Activated CD4-positive, alpha-beta memory T cell treated with anti-CD3 and anti-CD28 coated beads, Interleukin-2, amount 10 ng/mL, durations not matched to agents 7 days and 5 days (primary cell): ENCODE measurements around the gene IPCEF1. TPM values are rescaled to one million over a fixed set of nuclear protein-coding genes. Genes with fewer than 3 reads are reported as not detected.
A peak's percentile ranks its signal among the peaks of the same experiment; 100 is the strongest.

Experiments
- CTCF ChIA-PET: fragments of 350-600 bp; sonication (Branson Sonifier 250); formaldehyde crosslinking; loops from one replicate; lab custom pipeline; 2021; ENCODE audit warnings: antibody characterized with exemption, inconsistent platforms; lab: Charles Lee
- POLR2A ChIA-PET: fragments of 350-600 bp; sonication (Branson Sonifier 250); formaldehyde crosslinking; loops from one replicate; lab custom pipeline; 2021; ENCODE audit warnings: antibody characterized with exemption; lab: Charles Lee
- DNase-seq: peaks from one replicate; pipeline ENCODE4 v3.0.0-alpha.2; 2020
- H3K27ac Mint-ChIP-seq: one replicate; pipeline ENCODE4 v1.8.0; 2021; ENCODE audit warnings: mild to moderate bottlenecking, mixed read lengths
- H3K27me3 Mint-ChIP-seq: one replicate; pipeline ENCODE4 v1.8.0; 2021; ENCODE audit warnings: mixed read lengths
- H3K36me3 Mint-ChIP-seq: one replicate; pipeline ENCODE4 v1.8.0; 2021; ENCODE audit warnings: low read depth, mixed read lengths
- H3K4me1 Mint-ChIP-seq: one replicate; pipeline ENCODE4 v1.8.0; 2021; ENCODE audit warnings: mixed read lengths
- H3K4me3 Mint-ChIP-seq: one replicate; pipeline ENCODE4 v1.8.0; 2021; ENCODE audit warnings: mild to moderate bottlenecking, mixed read lengths
- H3K9me3 Mint-ChIP-seq: one replicate; pipeline ENCODE4 v1.8.0; 2021; ENCODE audit warnings: mixed read lengths
- total RNA-seq, 2 experiments: library from RNA; stranded (reverse); gene quantifications; one replicate each; pipeline ENCODE4 v1.2.3, GENCODE V29; 2021

The IPCEF1 gene
- total RNA-seq, 2 experiments from 2014 or later = 13.8 to 20.3 TPM

GRCh38 chr6:154367336-154367735 is 10.7 kb upstream of the IPCEF1 start:
- DNase-seq = no peak
- H3K27ac Mint-ChIP-seq = no peak overlapping the region
- CTCF ChIA-PET = no interaction called here
- no peaks in the 10 kb centered on the region for H3K36me3 Mint-ChIP-seq
- POLR2A ChIA-PET = no interaction called here
- peaks cover 10% of the 10 kb centered on the region for H3K27me3 Mint-ChIP-seq
- no peak overlapping the region for H3K4me3 Mint-ChIP-seq
- no peaks in the 10 kb centered on the region for H3K4me1 Mint-ChIP-seq
- H3K9me3 Mint-ChIP-seq = no peaks in the 10 kb centered on the region

DNA sequence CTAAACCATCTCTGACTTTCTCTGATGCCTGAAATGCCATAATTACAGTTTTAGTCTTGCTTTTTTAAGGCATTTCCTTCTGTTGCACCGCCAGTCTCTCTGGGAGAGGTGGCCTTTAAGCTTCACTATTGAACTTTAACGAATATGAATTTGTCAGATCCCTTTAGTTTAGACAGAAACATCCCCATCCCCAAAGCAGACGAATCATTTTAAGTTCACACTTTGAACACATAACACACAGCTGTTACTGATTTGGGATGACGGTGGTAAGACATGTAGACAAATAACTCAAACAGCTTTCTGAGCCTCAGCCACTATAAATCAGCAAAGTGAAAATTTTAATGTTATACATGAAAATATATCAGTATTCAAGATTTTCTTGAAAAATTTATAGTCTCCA is 7.2 kb upstream of the IPCEF1 start:
- no peaks in the 10 kb centered on the region for H3K9me3 Mint-ChIP-seq
- H3K36me3 Mint-ChIP-seq = no peaks in the 10 kb centered on the region

DNA sequence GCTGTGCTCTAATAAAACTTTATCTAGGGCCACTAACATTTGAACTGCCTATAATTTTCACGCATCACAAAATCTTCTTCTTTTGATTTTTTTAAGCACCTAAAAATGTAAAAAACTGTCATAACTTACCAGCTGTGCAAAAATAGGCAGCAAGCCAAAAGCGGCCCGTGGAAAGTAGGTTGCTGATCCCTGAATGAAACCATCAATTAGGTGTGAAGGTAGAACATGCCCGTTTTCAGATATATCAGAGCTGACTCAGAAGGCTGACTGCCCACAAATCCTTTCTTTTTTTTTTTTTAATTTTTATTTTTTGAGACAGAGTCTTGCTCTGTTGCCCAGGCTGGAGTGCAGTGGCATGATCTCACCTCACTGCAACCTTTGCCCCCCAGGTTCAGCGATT is 4.9 kb upstream of the IPCEF1 start:
- no peaks in the 10 kb centered on the region for H3K9me3 Mint-ChIP-seq
- ChIA-PET POLR2A (no interaction called here), CTCF (no interaction called here)
- no peak overlapping the region for H3K4me3 Mint-ChIP-seq
- H3K27ac Mint-ChIP-seq = no peak overlapping the region
- H3K4me1 Mint-ChIP-seq = no peaks in the 10 kb centered on the region
- peaks cover 27% of the 10 kb centered on the region for H3K27me3 Mint-ChIP-seq
- DNase-seq = no peak
- H3K36me3 Mint-ChIP-seq = no peaks in the 10 kb centered on the region

More for the DNA sequence above, 7.2 kb upstream of the IPCEF1 start:
- CTCF ChIA-PET = no interaction called here
- DNase-seq = no peak
- H3K4me1 Mint-ChIP-seq = no peaks in the 10 kb centered on the region
- POLR2A ChIA-PET = no interaction called here
- H3K27me3 Mint-ChIP-seq = peaks cover 18% of the 10 kb centered on the region
- H3K27ac Mint-ChIP-seq = no peak overlapping the region
- H3K4me3 Mint-ChIP-seq = no peak overlapping the region

- Mint-ChIP-seq H3K27me3 (peaks cover 28% of the 10 kb centered on the region), H3K36me3 (no peaks in the 10 kb centered on the region), H3K4me1 (peaks cover 1% of the 10 kb centered on the region), H3K27ac (no peak overlapping the region), H3K9me3 (no peaks in the 10 kb centered on the region), H3K4me3 (no peak overlapping the region)
- ChIA-PET CTCF (no interaction called here), POLR2A (no interaction called here)
- no peak for DNase-seq
These were observed 3.9 kb upstream of the IPCEF1 start for GRCh38 chr6:154360476-154360875.

GRCh38 chr6:154359679-154360078 is 3.1 kb upstream of the IPCEF1 start:
- CTCF ChIA-PET = no interaction called here
- H3K4me3 Mint-ChIP-seq = no peak overlapping the region
- H3K27ac Mint-ChIP-seq = no peak overlapping the region

GRCh38 chr6:154359161-154359574 is 2.6 kb upstream of the IPCEF1 start:
- Mint-ChIP-seq H3K9me3 (peaks cover under 1% of the 10 kb centered on the region), H3K27ac (no peak overlapping the region), H3K4me1 (peaks cover 12% of the 10 kb centered on the region), H3K27me3 (peaks cover 38% of the 10 kb centered on the region), H3K36me3 (no peaks in the 10 kb centered on the region), H3K4me3 (no peak overlapping the region)
- POLR2A ChIA-PET = no interaction called here
- CTCF ChIA-PET = no interaction called here
- no peak for DNase-seq

More at GRCh38 chr6:154359679-154360078, 3.1 kb upstream of the IPCEF1 start:
- H3K36me3 Mint-ChIP-seq = no peaks in the 10 kb centered on the region
- peaks cover 33% of the 10 kb centered on the region for H3K27me3 Mint-ChIP-seq
- peaks cover 7% of the 10 kb centered on the region for H3K4me1 Mint-ChIP-seq
- DNase-seq = no peak
- no peaks in the 10 kb centered on the region for H3K9me3 Mint-ChIP-seq
- POLR2A ChIA-PET = no interaction called here

DNA sequence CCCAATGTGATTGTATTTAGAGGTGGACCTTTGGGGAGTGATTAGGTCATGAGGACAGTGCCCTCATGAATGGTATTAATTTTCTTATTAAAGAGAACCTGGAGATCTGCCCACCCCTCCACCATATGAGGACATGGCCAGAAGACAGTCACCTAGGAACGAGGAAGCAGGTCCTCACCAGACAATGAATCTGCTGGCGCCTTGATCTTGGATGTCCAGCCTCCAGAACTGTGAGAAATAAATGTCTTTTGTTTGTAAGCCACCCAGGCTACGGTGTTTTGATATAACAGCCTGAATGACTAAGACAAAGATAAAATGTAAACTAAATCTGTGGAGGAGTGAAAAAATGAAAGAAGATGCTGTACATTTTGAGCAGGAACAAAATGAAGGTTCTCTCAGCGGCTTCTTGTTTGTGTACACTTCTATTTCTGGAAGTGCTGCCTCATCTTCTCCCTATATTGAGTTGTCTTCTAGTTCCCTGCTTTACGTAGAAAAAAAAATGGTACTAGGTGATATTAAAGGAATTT is 1.5 kb upstream of the IPCEF1 start:
- Mint-ChIP-seq H3K9me3 (peaks cover 2% of the 10 kb centered on the region), H3K27ac (no peak overlapping the region), H3K4me1 (peaks cover 15% of the 10 kb centered on the region), H3K36me3 (no peaks in the 10 kb centered on the region), H3K4me3 (no peak overlapping the region), H3K27me3 (peaks cover 35% of the 10 kb centered on the region)
- no peak for DNase-seq
- ChIA-PET POLR2A (no interaction called here), CTCF (no interaction called here)

- ChIA-PET CTCF (no interaction called here), POLR2A (no interaction called here)
- peaks cover 34% of the 10 kb centered on the region for H3K27me3 Mint-ChIP-seq
- no peaks in the 10 kb centered on the region for H3K36me3 Mint-ChIP-seq
- no peak overlapping the region for H3K4me3 Mint-ChIP-seq
- H3K27ac Mint-ChIP-seq = no peak overlapping the region
- no peak for DNase-seq
- H3K4me1 Mint-ChIP-seq = peaks cover 18% of the 10 kb centered on the region
- H3K9me3 Mint-ChIP-seq = peaks cover 2% of the 10 kb centered on the region
These were observed 490 bp downstream of the IPCEF1 start for GRCh38 chr6:154356113-154356512.

- peaks cover 18% of the 10 kb centered on the region for H3K4me1 Mint-ChIP-seq
- peaks cover 2% of the 10 kb centered on the region for H3K9me3 Mint-ChIP-seq
- no peaks in the 10 kb centered on the region for H3K36me3 Mint-ChIP-seq
- ChIA-PET CTCF (no interaction called here), POLR2A (no interaction called here)
- no peak for DNase-seq
- H3K4me3 Mint-ChIP-seq = no peak overlapping the region
- H3K27ac Mint-ChIP-seq = no peak overlapping the region
- peaks cover 36% of the 10 kb centered on the region for H3K27me3 Mint-ChIP-seq
These were observed 2.3 kb downstream of the IPCEF1 start for GRCh38 chr6:154354265-154354777.

DNA sequence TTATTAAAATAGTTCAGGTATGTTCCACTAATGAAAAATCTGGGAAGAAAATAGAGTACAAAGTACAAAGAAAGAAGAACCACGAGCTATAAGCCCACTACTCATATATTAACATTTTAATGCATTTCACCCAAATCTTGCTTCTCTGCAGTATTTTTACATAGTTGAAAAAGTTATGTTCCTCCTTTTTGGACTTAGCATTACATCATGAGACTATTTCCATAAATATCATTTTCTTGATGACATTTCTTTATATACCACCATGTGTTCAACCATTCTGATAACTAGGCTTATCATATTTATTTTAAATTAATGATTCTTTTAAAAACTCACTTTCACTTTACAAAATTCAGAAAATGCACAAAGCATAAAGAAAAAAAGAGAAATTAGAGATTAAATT is 3.0 kb downstream of the IPCEF1 start:
- Mint-ChIP-seq H3K4me3 (no peak overlapping the region), H3K27me3 (peaks cover 33% of the 10 kb centered on the region), H3K27ac (no peak overlapping the region), H3K9me3 (peaks cover 2% of the 10 kb centered on the region), H3K4me1 (peaks cover 18% of the 10 kb centered on the region), H3K36me3 (no peaks in the 10 kb centered on the region)
- no peak for DNase-seq
- ChIA-PET CTCF (no interaction called here), POLR2A (no interaction called here)

DNA sequence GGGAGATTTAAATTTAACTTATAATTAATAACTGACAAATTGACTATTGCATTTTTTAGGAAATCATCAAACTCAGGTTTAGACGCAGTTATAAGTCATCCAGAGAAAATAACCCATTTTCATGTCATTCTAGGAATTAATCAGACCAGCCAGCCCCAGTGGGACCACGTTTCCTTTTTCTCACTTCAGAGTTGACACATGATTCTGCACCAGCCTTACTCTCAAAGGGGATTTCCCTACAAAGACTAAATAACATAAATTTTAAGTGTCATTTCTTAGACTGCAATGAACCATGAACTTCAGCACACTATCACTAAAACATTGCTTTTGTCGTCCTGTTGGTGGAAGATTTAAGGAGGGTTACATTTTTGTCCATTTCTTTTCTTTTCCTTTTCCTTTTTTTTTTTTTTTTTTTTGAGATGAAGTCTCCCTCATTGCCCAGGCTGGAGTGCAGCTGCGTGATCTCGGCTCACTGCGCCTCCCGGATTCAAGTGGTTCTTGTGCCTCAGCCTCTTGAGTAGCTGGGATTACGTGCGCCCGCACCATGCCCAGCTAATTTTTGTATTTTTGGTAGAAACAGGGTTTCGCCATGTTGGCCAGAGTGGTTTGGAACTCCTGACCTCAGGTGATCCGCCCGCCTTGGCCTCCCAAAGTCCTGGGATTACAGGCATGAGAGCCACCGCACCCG is 3.6 kb downstream of the IPCEF1 start:
- ChIA-PET CTCF (no interaction called here), POLR2A (no interaction called here)
- Mint-ChIP-seq H3K4me3 (no peak overlapping the region), H3K36me3 (no peaks in the 10 kb centered on the region), H3K27me3 (peaks cover 33% of the 10 kb centered on the region), H3K9me3 (peaks cover 2% of the 10 kb centered on the region), H3K4me1 (peaks cover 18% of the 10 kb centered on the region), H3K27ac (no peak overlapping the region)
- DNase-seq = peak; percentile 22

- no peak overlapping the region for H3K27ac Mint-ChIP-seq
- POLR2A ChIA-PET = no interaction called here
- no peak for DNase-seq
- H3K4me1 Mint-ChIP-seq = peaks cover 16% of the 10 kb centered on the region
- no peak overlapping the region for H3K4me3 Mint-ChIP-seq
- peaks cover 10% of the 10 kb centered on the region for H3K9me3 Mint-ChIP-seq
- H3K36me3 Mint-ChIP-seq = no peaks in the 10 kb centered on the region
- CTCF ChIA-PET = no interaction called here
- peaks cover 30% of the 10 kb centered on the region for H3K27me3 Mint-ChIP-seq
These were observed 6.3 kb downstream of the IPCEF1 start for GRCh38 chr6:154350293-154350692.

DNA sequence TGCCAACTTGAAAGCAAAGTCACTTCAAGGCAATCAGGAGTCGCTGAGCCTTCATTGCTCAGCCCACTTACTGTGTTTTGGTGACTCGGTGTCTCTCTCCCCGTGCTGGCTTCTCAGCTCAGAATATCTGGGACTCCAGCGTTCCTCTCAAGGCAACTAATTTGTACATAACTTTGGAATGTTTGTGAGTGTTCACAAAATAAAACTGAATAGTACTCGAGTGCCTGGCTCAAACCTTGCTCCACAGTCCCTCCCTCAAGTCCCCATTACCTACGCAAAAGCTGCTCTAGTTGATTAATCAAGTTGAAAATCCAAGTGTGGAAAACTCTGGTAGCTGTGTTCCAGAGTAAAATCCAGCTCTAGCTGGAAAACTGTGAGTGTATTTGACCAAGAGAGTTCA is 8.6 kb downstream of the IPCEF1 start:
- H3K36me3 Mint-ChIP-seq = no peaks in the 10 kb centered on the region
- ChIA-PET POLR2A (no interaction called here), CTCF (no interaction called here)
- H3K9me3 Mint-ChIP-seq = peaks cover 10% of the 10 kb centered on the region
- no peak overlapping the region for H3K27ac Mint-ChIP-seq
- no peak overlapping the region for H3K4me3 Mint-ChIP-seq
- H3K4me1 Mint-ChIP-seq = peaks cover 2% of the 10 kb centered on the region
- peaks cover 19% of the 10 kb centered on the region for H3K27me3 Mint-ChIP-seq
- DNase-seq = no peak

GRCh38 chr6:154345811-154346210 is 10.8 kb downstream of the IPCEF1 start:
- Mint-ChIP-seq H3K4me3 (no peak overlapping the region), H3K36me3 (no peaks in the 10 kb centered on the region), H3K27ac (no peak overlapping the region), H3K9me3 (peaks cover 10% of the 10 kb centered on the region), H3K27me3 (peaks cover 15% of the 10 kb centered on the region), H3K4me1 (no peaks in the 10 kb centered on the region)
- CTCF ChIA-PET = no interaction called here
- no peak for DNase-seq
- POLR2A ChIA-PET = no interaction called here
